HepG2 (cell line): ENCODE data around the gene MLX. TPM values are rescaled to one million over a fixed set of nuclear protein-coding genes. Genes with fewer than 3 reads are reported as not detected.

Experiments used
- AGO1 ChIP-seq: fragments of 200-400 bp; formaldehyde crosslinking; IDR thresholded peaks from 2 replicates; pipeline ENCODE4 v1.6.1; 2017; ENCODE audit warnings: mild to moderate bottlenecking, low read depth, low read length, moderate library complexity; ENCODE audit not compliant: poor library complexity, severe bottlenecking
- AHDC1 ChIP-seq: sonication (generic); formaldehyde crosslinking; IDR thresholded peaks from 2 replicates; pipeline ENCODE4 v1.5.1; 2020; ENCODE audit warnings: mild to moderate bottlenecking, missing genetic modification reagents, borderline replicate concordance
- ARID3A ChIP-seq: IDR thresholded peaks from 2 replicates; pipeline ENCODE4 v1.6.1; 2012; ENCODE audit warnings: low read depth, low read length, improper control_type of control experiment
- BHLHE40 ChIP-seq: IDR thresholded peaks from 2 replicates; pipeline ENCODE4 v1.6.1; 2011; ENCODE audit warnings: low read length, improper control_type of control experiment
- DPF2 ChIP-seq: sonication (generic); formaldehyde crosslinking; IDR thresholded peaks from 2 replicates; pipeline ENCODE4 v1.4.0; 2020; ENCODE audit warnings: mild to moderate bottlenecking, low read depth, missing genetic modification reagents, borderline replicate concordance
- EP300 ChIP-seq, 3 experiments: sonication (generic) in 1 of 3; formaldehyde crosslinking in 1 of 3; IDR thresholded peaks; 2 replicates each; pipeline versions ENCODE4 v1.5.1 to v1.6.1; 2011 to 2020; ENCODE audit warnings: low read depth in 2 of 3, low read length in 2 of 3, borderline replicate concordance in 1 of 3, improper control_type of control experiment in 1 of 3, mild to moderate bottlenecking in 1 of 3, missing genetic modification reagents in 1 of 3, moderate library complexity in 1 of 3
- KDM5A ChIP-seq: fragments of 200-600 bp; sonication (generic); IDR thresholded peaks from 2 replicates; pipeline ENCODE4 v1.7.0; 2018; ENCODE audit warnings: antibody characterized with exemption, mild to moderate bottlenecking, low read length, borderline replicate concordance
- MEF2D ChIP-seq: sonication (generic); formaldehyde crosslinking; IDR thresholded peaks from 2 replicates; pipeline ENCODE4 v1.5.1; 2020; ENCODE audit warnings: mild to moderate bottlenecking, missing genetic modification reagents
- MTA1 ChIP-seq: sonication (generic); formaldehyde crosslinking; IDR thresholded peaks from 2 replicates; pipeline ENCODE4 v1.4.0; 2020; ENCODE audit warnings: missing genetic modification reagents, mild to moderate bottlenecking, borderline replicate concordance
- NFIC ChIP-seq: IDR thresholded peaks from 2 replicates; pipeline ENCODE4 v1.6.1; 2012; ENCODE audit warnings: mild to moderate bottlenecking, low read length, inconsistent platforms
- NR1H2 ChIP-seq: sonication (generic); formaldehyde crosslinking; IDR thresholded peaks from 2 replicates; pipeline ENCODE4 v1.8.1; 2022; ENCODE audit warnings: low read depth, missing genetic modification reagents, borderline replicate concordance
- NRL ChIP-seq: sonication (generic); formaldehyde crosslinking; IDR thresholded peaks from 2 replicates; pipeline ENCODE4 v1.5.0; 2020; ENCODE audit warnings: missing genetic modification reagents, mild to moderate bottlenecking, moderate library complexity, borderline replicate concordance
- SNAPC5 ChIP-seq: sonication (generic); formaldehyde crosslinking; IDR thresholded peaks from 2 replicates; pipeline ENCODE4 v1.8.1; 2023; ENCODE audit warnings: mild to moderate bottlenecking, missing genetic modification reagents, borderline replicate concordance
- TP53 ChIP-seq: sonication (generic); formaldehyde crosslinking; conservative IDR thresholded peaks from 2 replicates; pipeline ENCODE4 v1.4.0; 2020; ENCODE audit warnings: missing genetic modification reagents
- ZNF329 ChIP-seq: sonication (generic); formaldehyde crosslinking; IDR thresholded peaks from 2 replicates; pipeline ENCODE4 v1.9.0; 2021; ENCODE audit warnings: low read depth, mild to moderate bottlenecking, missing genetic modification reagents
- ZNF558 ChIP-seq: sonication (generic); formaldehyde crosslinking; IDR thresholded peaks from 2 replicates; pipeline ENCODE4 v1.9.0; 2022; ENCODE audit warnings: mild to moderate bottlenecking, missing genetic modification reagents, borderline replicate concordance
- ZNF564 ChIP-seq: sonication (generic); formaldehyde crosslinking; IDR thresholded peaks from 2 replicates; pipeline ENCODE4 v1.8.1; 2023; ENCODE audit warnings: mild to moderate bottlenecking, missing genetic modification reagents
- ZNF766 ChIP-seq: sonication (generic); formaldehyde crosslinking; IDR thresholded peaks from 2 replicates; pipeline ENCODE4 v1.5.0; 2020; ENCODE audit warnings: missing genetic modification reagents, borderline replicate concordance
- ZNF879 ChIP-seq: sonication (generic); formaldehyde crosslinking; IDR thresholded peaks from 2 replicates; pipeline ENCODE4 v1.8.1; 2023; ENCODE audit warnings: missing genetic modification reagents
- polyA plus RNA-seq, 8 experiments: library from polyadenylated mRNA; depleted of rRNA in 3 of 8; stranded (reverse) in 7 of 8; unstranded in 1 of 8; fragments of >200 nt; fragmentation: Illumina TruSeq in 4 of 8; extraction: Trizol in 4 of 8; gene quantifications; 2 replicates each; pipeline versions ENCODE4 v1.2.1 to v1.2.3, GENCODE V29; 2011 to 2016; ENCODE audit warnings: low read depth in 4 of 8, missing spikeins in 1 of 8, mixed read lengths in 1 of 8; ENCODE audit not compliant: insufficient read depth in 1 of 8
- total RNA-seq, 5 experiments: library from RNA; depleted of rRNA; stranded (reverse); fragments of >200 nt; fragmentation: Illumina TruSeq; extraction: Trizol; gene quantifications; 2 replicates each; pipeline ENCODE4 v1.2.3, GENCODE V29; 2016; ENCODE audit warnings: low read depth in 1 of 5

Gene MLX
- total and polyA plus RNA-seq, 2 of the 13 experiments (the other 11 are each of a cell fraction or from before 2014, with no cell fraction given), result 38.9 to 74.4 TPM

- TF ChIP-seq SNAPC5 (CRISPR knock-in tag) (peak; percentile 70; the same call in 1 of the 2 replicates), ZNF329 (peak; percentile 89; the same call in 1 of the 2 replicates), KDM5A (peak; percentile 41; the same call in 1 of the 2 replicates), ARID3A (no peak), MEF2D (peak; percentile 73; the same call in 1 of the 2 replicates), NRL (CRISPR knock-in tag) (no peak; the same call in none of the 2 replicates), ZNF564 (peak; percentile 75), ZNF766 (CRISPR knock-in tag) (no peak), NR1H2 (no peak), BHLHE40 (no peak; the same call in 1 of the 2 replicates), AHDC1 (CRISPR knock-in tag) (peak; percentile 55; the same call in 1 of the 2 replicates), EP300 (IDR thresholded peaks at IDR 0.05; ENCODE audit: low read depth in 2 of 2, low read length in 2 of 2) (no peak), EP300 (CRISPR knock-in tag; IDR thresholded peaks at IDR 0.05; ENCODE audit: borderline replicate concordance) (peak; percentile 79), AGO1 (peak; percentile 20), NFIC (no peak), ZNF879 (CRISPR knock-in tag) (0 out of 2 replicates have a peak, but pooled peaks have one; percentile 28), TP53 (no peak), MTA1 (CRISPR knock-in tag) (peak; percentile 4; the same call in 1 of the 2 replicates), DPF2 (no peak), ZNF558 (peak; percentile 31; the same call in 1 of the 2 replicates)
These were observed 30.3 kb upstream of the MLX start (continued) for GRCh38 chr17:42536372-42537155.
